ENCODE measurements around the gene CCDC68. TPM values are rescaled to one million over a fixed set of nuclear protein-coding genes. Genes with fewer than 3 reads are reported as not detected.
A peak's percentile ranks its signal among the peaks of the same experiment; 100 is the strongest.
"Not testable (repeated sequence)": the region's sequence is repeated elsewhere in the genome, so short reads cannot be mapped to it uniquely, and the experiment has no call there.

The CCDC68 gene
- total RNA-seq, 1 experiment from 2014 or later, result 3.1 TPM

DNA sequence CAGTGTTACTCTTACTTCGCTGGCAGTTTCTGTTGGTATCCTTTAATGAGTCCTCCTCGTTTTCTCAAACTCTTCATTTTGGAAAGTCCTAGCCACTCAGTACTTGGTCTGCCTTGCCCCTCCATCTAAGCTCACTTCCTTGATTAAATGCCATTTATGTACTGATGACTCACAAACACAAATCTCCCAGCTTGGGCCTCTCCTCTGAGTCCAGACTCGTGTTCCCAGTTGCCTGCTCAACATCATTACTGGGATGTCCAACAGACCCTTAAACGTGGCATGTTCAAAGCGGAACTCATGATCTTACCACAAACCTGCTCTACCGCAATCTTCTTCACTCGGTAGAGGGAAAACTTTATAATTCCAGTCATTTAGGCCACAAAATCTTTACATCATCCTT is 13.8 kb upstream of the CCDC68 start:
- H4K20me1 ChIP-seq (ENCODE audit: low read length), result no peaks in the 10 kb centered on the region
- ATAC-seq (no peak), DNase-seq (no peak)
- no peaks in the 10 kb centered on the region for H3K9me2 ChIP-seq (replicated peaks; ENCODE audit: low read length)
- H3K4me2 ChIP-seq (ENCODE audit: low read length), result no peak overlapping the region
- H3K27ac ChIP-seq (ENCODE audit: low read length), result no peak overlapping the region
- no peaks in the 10 kb centered on the region for H3K36me3 ChIP-seq (ENCODE audit: low read depth, low read length)
- TF ChIP-seq, protein P1, sequence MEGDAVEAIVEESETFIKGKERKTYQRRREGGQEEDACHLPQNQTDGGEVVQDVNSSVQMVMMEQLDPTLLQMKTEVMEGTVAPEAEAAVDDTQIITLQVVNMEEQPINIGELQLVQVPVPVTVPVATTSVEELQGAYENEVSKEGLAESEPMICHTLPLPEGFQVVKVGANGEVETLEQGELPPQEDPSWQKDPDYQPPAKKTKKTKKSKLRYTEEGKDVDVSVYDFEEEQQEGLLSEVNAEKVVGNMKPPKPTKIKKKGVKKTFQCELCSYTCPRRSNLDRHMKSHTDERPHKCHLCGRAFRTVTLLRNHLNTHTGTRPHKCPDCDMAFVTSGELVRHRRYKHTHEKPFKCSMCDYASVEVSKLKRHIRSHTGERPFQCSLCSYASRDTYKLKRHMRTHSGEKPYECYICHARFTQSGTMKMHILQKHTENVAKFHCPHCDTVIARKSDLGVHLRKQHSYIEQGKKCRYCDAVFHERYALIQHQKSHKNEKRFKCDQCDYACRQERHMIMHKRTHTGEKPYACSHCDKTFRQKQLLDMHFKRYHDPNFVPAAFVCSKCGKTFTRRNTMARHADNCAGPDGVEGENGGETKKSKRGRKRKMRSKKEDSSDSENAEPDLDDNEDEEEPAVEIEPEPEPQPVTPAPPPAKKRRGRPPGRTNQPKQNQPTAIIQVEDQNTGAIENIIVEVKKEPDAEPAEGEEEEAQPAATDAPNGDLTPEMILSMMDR (conservative IDR thresholded peaks at IDR 0.05; ENCODE audit: low read depth, low read length), result no peak
- TF ChIP-seq EZH2 (IDR thresholded peaks at IDR 0.05; ENCODE audit: low read length, unreplicated experiment) (no peak), EZH2phosphoT487 (IDR thresholded peaks at IDR 0.05; ENCODE audit: borderline replicate concordance, low read length) (no peak)
- H3K27me3 ChIP-seq (ENCODE audit: low read length), result no peaks in the 10 kb centered on the region
- ChIA-PET POLR2A (ENCODE audit: unreplicated experiment) (no interaction called here), CTCF (no interaction called here)
- H3F3A ChIP-seq (ENCODE audit: low read length, unreplicated experiment), result no peaks in the 10 kb centered on the region
- H3K4me3 ChIP-seq (ENCODE audit: low read length), result no peak overlapping the region
- peaks cover 5% of the 10 kb centered on the region; the same call in 1 of the 2 replicates for H3K4me1 ChIP-seq (ENCODE audit: insufficient read depth, low read length)
- H3K9me3 ChIP-seq (ENCODE audit: low read length), result no peaks in the 10 kb centered on the region
- H3K79me2 ChIP-seq (ENCODE audit: low read length), result no peaks in the 10 kb centered on the region
- no TSS peak for BruUV-seq (replicated peaks)
- H3K9ac ChIP-seq (ENCODE audit: low read length), result no peak overlapping the region
- intact Hi-C loops (cut with micrococcal nuclease), result no loop called here
- H2AFZ ChIP-seq (ENCODE audit: low read length), result no peak overlapping the region

DNA sequence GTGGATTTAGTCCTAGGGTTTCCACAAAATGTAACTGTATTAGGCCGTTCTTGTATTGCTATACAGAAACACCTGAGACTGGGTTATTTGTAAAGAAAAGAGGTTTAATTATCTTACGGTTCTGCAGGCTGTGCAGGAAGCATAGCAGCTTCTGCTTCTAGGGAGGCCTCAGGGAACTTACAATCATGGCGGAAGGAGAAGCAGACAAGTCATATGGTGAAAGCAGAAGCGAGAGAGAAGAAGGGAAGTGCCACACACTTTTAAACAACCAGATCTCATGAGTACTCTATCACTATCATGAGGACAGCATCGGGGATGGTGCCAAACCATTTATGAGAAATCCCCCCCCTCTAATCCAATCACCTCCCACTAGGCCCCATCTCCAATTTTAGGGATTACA is 9.5 kb upstream of the CCDC68 start:
- ATAC-seq, result no peak
- Histone ChIP-seq H3K4me3 (ENCODE audit: low read length) (no peak overlapping the region), H3K4me2 (ENCODE audit: low read length) (no peak overlapping the region), H3F3A (ENCODE audit: low read length, unreplicated experiment) (no peaks in the 10 kb centered on the region), H4K20me1 (ENCODE audit: low read length) (no peaks in the 10 kb centered on the region), H3K79me2 (ENCODE audit: low read length) (no peaks in the 10 kb centered on the region), H3K4me1 (ENCODE audit: insufficient read depth, low read length) (peaks cover 10% of the 10 kb centered on the region; the same call in 1 of the 2 replicates), H3K9ac (ENCODE audit: low read length) (no peak overlapping the region), H3K9me2 (replicated peaks; ENCODE audit: low read length) (no peaks in the 10 kb centered on the region), H3K27me3 (ENCODE audit: low read length) (no peaks in the 10 kb centered on the region), H3K27ac (ENCODE audit: low read length) (peak overlapping the region; percentile 14), H3K9me3 (ENCODE audit: low read length) (no peaks in the 10 kb centered on the region), H3K36me3 (ENCODE audit: low read depth, low read length) (no peaks in the 10 kb centered on the region), H2AFZ (ENCODE audit: low read length) (no peak overlapping the region)
- intact Hi-C loops (cut with micrococcal nuclease), result no loop called here
- POLR2A ChIA-PET (ENCODE audit: unreplicated experiment), result interaction anchor here (0.6 kb wide), 1 partner anchor 60 kb away, joined by 16 read pairs; no protein-coding TSS in a partner anchor
- no TSS peak for BruUV-seq (replicated peaks)
- CTCF ChIA-PET, result no interaction called here
- no peak for TF ChIP-seq EZH2phosphoT487 (IDR thresholded peaks at IDR 0.05; ENCODE audit: borderline replicate concordance, low read length)
- TF ChIP-seq EZH2 (IDR thresholded peaks at IDR 0.05; ENCODE audit: low read length, unreplicated experiment), result no peak
- TF ChIP-seq, protein P1 (conservative IDR thresholded peaks at IDR 0.05; ENCODE audit: low read depth, low read length), result no peak
- DNase-seq, result no peak

DNA sequence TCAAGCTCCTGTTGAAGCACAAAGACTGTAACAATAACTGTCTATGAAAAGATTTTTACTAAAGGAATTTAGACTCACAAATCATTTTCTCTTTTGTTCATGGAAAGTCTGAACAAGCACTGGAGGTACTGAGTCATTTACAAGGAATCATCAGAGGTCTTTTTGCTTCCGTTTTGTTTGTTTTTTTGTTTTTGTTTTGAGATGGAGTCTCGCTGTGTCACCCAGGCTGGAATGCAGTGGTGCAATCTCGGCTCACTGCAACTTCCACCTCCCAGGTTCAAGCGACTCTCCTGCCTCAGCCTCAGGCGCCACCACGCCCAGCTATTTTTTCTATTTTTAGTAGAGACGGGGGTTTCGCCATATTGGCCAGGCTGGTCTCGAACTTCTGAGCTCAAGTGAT is 9.0 kb upstream of the CCDC68 start:
- H3K27me3 ChIP-seq (ENCODE audit: low read length); H3K9me2 ChIP-seq (replicated peaks; ENCODE audit: low read length); H4K20me1 ChIP-seq (ENCODE audit: low read length); intact Hi-C loops (cut with micrococcal nuclease); H3K4me1 ChIP-seq (ENCODE audit: insufficient read depth, low read length); H3K9ac ChIP-seq (ENCODE audit: low read length); H3F3A ChIP-seq (ENCODE audit: low read length, unreplicated experiment); H3K79me2 ChIP-seq (ENCODE audit: low read length); H3K9me3 ChIP-seq (ENCODE audit: low read length); BruUV-seq (replicated peaks); CTCF ChIA-PET; H3K36me3 ChIP-seq (ENCODE audit: low read depth, low read length); H3K4me3 ChIP-seq (ENCODE audit: low read length): not testable (repeated sequence)
- POLR2A ChIA-PET (ENCODE audit: unreplicated experiment), result interaction anchor here (0.6 kb wide), 1 partner anchor 59 kb away, joined by 16 read pairs; no protein-coding TSS in a partner anchor
- peak; percentile 77 for DNase-seq
- peak; percentile 46 for ATAC-seq
- Histone ChIP-seq H3K4me2 (ENCODE audit: low read length) (peak overlapping the region; percentile 29; the same call in 1 of the 2 replicates), H3K27ac (ENCODE audit: low read length) (peak overlapping the region; percentile 14), H2AFZ (ENCODE audit: low read length) (peak overlapping the region; percentile 52; the same call in 1 of the 2 replicates)
